ENCODE results near the gene ZNF296.

Gene ZNF296

GRCh38 chr19:45041125-45041524 lies 35.2 kb downstream of the ZNF296 start:
- peak overlapping the region; percentile 98 for H3K4me3 Mint-ChIP-seq
- H3K36me3 Mint-ChIP-seq (ENCODE audit: low read depth), result peaks cover 87% of the 10 kb centered on the region
- H3K27me3 Mint-ChIP-seq, result no peaks in the 10 kb centered on the region
- no peak for DNase-seq
- no peaks in the 10 kb centered on the region for H3K9me3 Mint-ChIP-seq
- H3K27ac Mint-ChIP-seq, result peak overlapping the region; percentile 86
- peaks cover 47% of the 10 kb centered on the region for H3K4me1 Mint-ChIP-seq (ENCODE audit: low read depth)

GRCh38 chr19:45040059-45040771 lies 36.1 kb downstream of the ZNF296 start:
- H3K4me1 Mint-ChIP-seq (ENCODE audit: low read depth), result peaks cover 39% of the 10 kb centered on the region
- no peaks in the 10 kb centered on the region for H3K9me3 Mint-ChIP-seq
- no peaks in the 10 kb centered on the region for H3K27me3 Mint-ChIP-seq
- peak overlapping the region; percentile 99 for H3K27ac Mint-ChIP-seq
- H3K4me3 Mint-ChIP-seq, result peak overlapping the region; percentile 98
- no peak for DNase-seq
- H3K36me3 Mint-ChIP-seq (ENCODE audit: low read depth), result peaks cover 87% of the 10 kb centered on the region

- Mint-ChIP-seq H3K9me3 (no peaks in the 10 kb centered on the region), H3K27ac (peak within 1 kb of the TSS; percentile 99), H3K36me3 (ENCODE audit: low read depth) (peaks cover 87% of the 10 kb centered on the region), H3K4me1 (ENCODE audit: low read depth) (peaks cover 33% of the 10 kb centered on the region), H3K27me3 (no peaks in the 10 kb centered on the region), H3K4me3 (peak within 1 kb of the TSS; percentile 98)
- DNase-seq, result peak; percentile 92
Measured at GRCh38 chr19:45038931-45039893, 37.1 kb downstream of the ZNF296 start, which contains the start of gene CLASRP. TSS of gene CLASRP (plus strand) at chr19:45039045. CDS start at chr19:45040213, 1,168 bp downstream.

GRCh38 chr19:45037393-45038169 lies 38.7 kb downstream of the ZNF296 start:
- no peak for DNase-seq
- H3K27ac Mint-ChIP-seq, result peak overlapping the region; percentile 63
- H3K4me1 Mint-ChIP-seq (ENCODE audit: low read depth), result peaks cover 33% of the 10 kb centered on the region
- no peaks in the 10 kb centered on the region for H3K9me3 Mint-ChIP-seq
- H3K4me3 Mint-ChIP-seq, result peak overlapping the region; percentile 18
- no peaks in the 10 kb centered on the region for H3K27me3 Mint-ChIP-seq
- peaks cover 84% of the 10 kb centered on the region for H3K36me3 Mint-ChIP-seq (ENCODE audit: low read depth)

GRCh38 chr19:45035755-45036154 lies 40.5 kb downstream of the ZNF296 start:
- H3K4me3 Mint-ChIP-seq, result no peak overlapping the region
- no peak for DNase-seq
- no peaks in the 10 kb centered on the region for H3K9me3 Mint-ChIP-seq
- H3K27me3 Mint-ChIP-seq, result no peaks in the 10 kb centered on the region
- H3K27ac Mint-ChIP-seq, result no peak overlapping the region
- peaks cover 84% of the 10 kb centered on the region for H3K36me3 Mint-ChIP-seq (ENCODE audit: low read depth)
- H3K4me1 Mint-ChIP-seq (ENCODE audit: low read depth), result peaks cover 21% of the 10 kb centered on the region

GRCh38 chr19:45032421-45032820 lies 43.9 kb downstream of the ZNF296 start:
- H3K9me3 Mint-ChIP-seq, result no peaks in the 10 kb centered on the region
- peaks cover 91% of the 10 kb centered on the region for H3K36me3 Mint-ChIP-seq (ENCODE audit: low read depth)
- DNase-seq, result no peak
- H3K27me3 Mint-ChIP-seq, result no peaks in the 10 kb centered on the region
- H3K27ac Mint-ChIP-seq, result no peak overlapping the region
- no peaks in the 10 kb centered on the region for H3K4me1 Mint-ChIP-seq (ENCODE audit: low read depth)
- H3K4me3 Mint-ChIP-seq, result no peak overlapping the region

GRCh38 chr19:45030825-45031224 lies 45.5 kb downstream of the ZNF296 start:
- Mint-ChIP-seq H3K36me3 (ENCODE audit: low read depth) (peaks cover 92% of the 10 kb centered on the region), H3K4me3 (no peak overlapping the region)
- DNase-seq, result no peak

GRCh38 chr19:45027371-45027770 lies 48.9 kb downstream of the ZNF296 start:
- no peak for DNase-seq
- Mint-ChIP-seq H3K36me3 (ENCODE audit: low read depth) (peaks cover 89% of the 10 kb centered on the region), H3K4me1 (ENCODE audit: low read depth) (no peaks in the 10 kb centered on the region), H3K4me3 (no peak overlapping the region), H3K9me3 (no peaks in the 10 kb centered on the region), H3K27me3 (no peaks in the 10 kb centered on the region), H3K27ac (no peak overlapping the region)

More at GRCh38 chr19:45030825-45031224, 45.5 kb downstream of the ZNF296 start:
- Mint-ChIP-seq H3K27me3 (no peaks in the 10 kb centered on the region), H3K27ac (no peak overlapping the region), H3K9me3 (no peaks in the 10 kb centered on the region), H3K4me1 (ENCODE audit: low read depth) (no peaks in the 10 kb centered on the region)

GRCh38 chr19:45025264-45025663 lies 51.0 kb downstream of the ZNF296 start:
- Mint-ChIP-seq H3K9me3 (no peaks in the 10 kb centered on the region), H3K4me3 (no peak overlapping the region), H3K36me3 (ENCODE audit: low read depth) (peaks cover 84% of the 10 kb centered on the region), H3K4me1 (ENCODE audit: low read depth) (no peaks in the 10 kb centered on the region), H3K27ac (no peak overlapping the region), H3K27me3 (no peaks in the 10 kb centered on the region)
- no peak for DNase-seq

GRCh38 chr19:45023048-45023447 lies 53.2 kb downstream of the ZNF296 start:
- H3K36me3 Mint-ChIP-seq (ENCODE audit: low read depth), result peaks cover 74% of the 10 kb centered on the region
- DNase-seq, result no peak
- H3K27ac Mint-ChIP-seq, result no peak overlapping the region
- peaks cover 1% of the 10 kb centered on the region for H3K4me1 Mint-ChIP-seq (ENCODE audit: low read depth)
- H3K4me3 Mint-ChIP-seq, result no peak overlapping the region
- no peaks in the 10 kb centered on the region for H3K27me3 Mint-ChIP-seq
- no peaks in the 10 kb centered on the region for H3K9me3 Mint-ChIP-seq

- no peaks in the 10 kb centered on the region for H3K9me3 Mint-ChIP-seq
- DNase-seq, result no peak
- H3K4me3 Mint-ChIP-seq, result no peak overlapping the region
- peaks cover 71% of the 10 kb centered on the region for H3K36me3 Mint-ChIP-seq (ENCODE audit: low read depth)
- no peaks in the 10 kb centered on the region for H3K27me3 Mint-ChIP-seq
- no peak overlapping the region for H3K27ac Mint-ChIP-seq
- peaks cover 3% of the 10 kb centered on the region for H3K4me1 Mint-ChIP-seq (ENCODE audit: low read depth)
Measured at GRCh38 chr19:45021971-45022370, 54.3 kb downstream of the ZNF296 start.

Data from activated T-cell treated with anti-CD3 and anti-CD28 coated beads, Interleukin-2, amount 50 U/mL, for 24 hours (primary cell).